D341Med (cell line): Measurements from ENCODE around the gene CCDC149.

Experiments used
- DNase-seq: peaks from one replicate; pipeline ENCODE4 v3.0.0; 2012; ENCODE audit warnings: low spot score

CCDC149 gene

DNA sequence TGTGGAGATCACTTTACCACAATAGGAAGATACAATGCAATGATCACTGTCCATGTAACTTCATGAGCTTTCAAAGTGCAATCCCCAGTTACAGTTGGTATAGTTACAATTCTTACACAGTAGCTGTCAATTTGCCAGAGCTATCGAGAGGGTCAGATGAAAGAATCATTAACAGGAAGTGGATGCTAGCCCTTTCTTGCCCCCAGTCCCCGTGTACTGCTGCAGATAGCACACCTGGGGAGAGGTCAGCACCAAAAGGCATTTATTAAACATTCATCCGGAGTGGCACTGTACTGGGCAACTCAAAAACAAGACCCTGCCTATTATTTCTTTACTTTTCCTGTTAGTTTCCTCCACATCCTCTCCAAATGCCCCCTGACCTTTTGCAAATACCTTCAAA is 69.7 kb downstream of the CCDC149 start:
- no peak for DNase-seq

DNA sequence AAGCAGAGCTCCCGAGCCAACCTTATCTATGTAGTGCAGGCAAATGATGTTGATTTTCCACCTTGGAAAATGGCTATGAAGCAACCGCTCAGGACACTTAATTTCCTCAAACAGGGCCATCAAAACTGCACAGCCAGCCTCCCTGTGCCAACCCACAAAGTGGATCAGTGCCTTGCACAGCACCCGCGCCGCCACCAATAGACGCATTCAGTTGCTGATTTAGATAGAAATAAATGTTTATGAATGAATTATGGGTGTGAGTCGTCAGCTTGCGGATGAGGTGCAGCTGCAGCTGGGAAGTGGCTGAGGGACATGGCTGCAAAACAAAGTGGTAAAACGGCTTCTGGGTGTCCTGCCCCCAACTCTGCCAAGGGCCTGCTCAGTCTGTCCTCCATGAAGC is 70.5 kb downstream of the CCDC149 start:
- DNase-seq, result no peak

DNA sequence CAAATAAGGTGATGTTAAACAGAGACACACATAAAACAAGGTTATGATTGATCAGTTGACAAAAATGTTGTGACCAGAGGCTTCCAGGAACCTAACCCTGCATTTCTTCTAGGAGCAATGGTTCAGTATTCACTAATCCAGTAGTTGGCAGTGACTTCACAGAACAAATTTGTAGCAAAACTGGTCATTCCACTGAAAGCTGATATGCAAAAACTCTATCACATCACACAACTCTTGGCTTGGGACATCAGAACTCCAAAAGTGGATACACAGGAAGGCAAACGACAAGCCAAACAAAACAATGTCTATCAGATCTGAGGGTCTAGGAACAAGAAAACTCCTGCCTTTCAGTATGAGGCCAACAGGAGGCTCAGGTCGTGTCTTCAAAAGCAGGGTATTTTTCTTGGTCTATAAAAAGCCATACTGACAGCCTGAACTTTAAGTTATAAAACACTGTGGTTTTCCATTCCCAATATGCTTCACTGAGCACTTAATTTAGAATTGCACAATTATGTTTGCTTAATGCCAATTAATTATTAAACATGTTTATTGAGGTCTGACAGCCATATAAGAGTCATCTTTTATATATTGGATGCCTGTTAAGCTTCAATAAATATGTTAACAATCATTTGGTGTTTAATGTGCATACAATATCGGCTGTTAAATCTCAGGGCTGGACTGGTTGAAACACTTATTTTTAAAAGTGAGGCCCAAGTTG is 71.9 kb downstream of the CCDC149 start:
- DNase-seq, result no peak

- no peak for DNase-seq
Observed at GRCh38 chr4:24840362-24840761, 72.5 kb downstream of the CCDC149 start.

- DNase-seq, result no peak
Observed at GRCh38 chr4:24837781-24838180, 75.1 kb downstream of the CCDC149 start.

GRCh38 chr4:24837336-24837735 is 75.5 kb downstream of the CCDC149 start:
- DNase-seq, result no peak

DNA sequence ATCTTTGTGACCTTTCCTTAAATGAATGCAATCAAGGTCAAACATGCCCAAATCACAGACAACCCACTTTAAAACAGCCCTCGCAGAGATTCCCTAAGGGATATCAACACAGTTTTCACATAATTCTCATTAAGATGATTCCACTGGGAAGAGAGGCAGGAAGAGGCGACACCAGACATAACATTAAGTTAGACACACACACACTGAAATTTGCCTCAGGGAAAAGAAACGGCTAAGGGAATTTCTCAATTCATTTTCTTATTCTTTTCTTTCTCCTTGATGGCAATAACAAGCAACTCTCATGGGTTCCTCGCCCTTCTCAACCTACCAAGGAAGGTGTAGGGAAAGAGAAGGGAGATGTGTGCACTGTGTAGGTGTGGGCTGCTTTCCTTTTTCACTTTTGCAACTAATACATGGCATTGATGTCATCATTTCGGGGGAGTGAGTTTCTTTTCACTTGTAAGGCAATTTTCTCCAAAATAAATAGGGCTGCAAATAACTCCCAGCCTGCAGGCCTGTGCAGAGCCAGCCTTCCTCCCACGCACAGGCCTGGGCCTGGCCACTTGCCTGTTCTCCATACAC is 76.1 kb downstream of the CCDC149 start:
- DNase-seq, result no peak

DNA sequence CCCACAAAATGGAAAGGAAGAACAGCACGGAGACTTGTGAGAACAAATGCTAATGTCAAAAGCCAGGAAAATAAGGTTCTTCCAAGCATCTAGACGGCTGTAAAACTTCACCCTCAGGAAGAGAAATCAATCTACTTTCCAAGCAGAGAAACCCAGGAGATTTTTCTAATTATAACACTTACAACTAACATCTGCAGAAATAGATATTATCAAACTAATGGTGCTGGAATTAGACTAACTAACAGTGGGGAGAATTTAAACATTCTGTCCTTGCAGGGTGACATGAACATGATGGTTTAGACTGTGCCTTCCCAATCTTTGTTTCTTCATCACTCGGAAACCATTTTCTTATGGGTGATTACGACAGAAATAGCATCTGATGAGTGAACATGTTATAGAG is 77.1 kb downstream of the CCDC149 start:
- no peak for DNase-seq

- DNase-seq, result no peak
Observed at GRCh38 chr4:24831637-24832036, 81.2 kb downstream of the CCDC149 start.

DNA sequence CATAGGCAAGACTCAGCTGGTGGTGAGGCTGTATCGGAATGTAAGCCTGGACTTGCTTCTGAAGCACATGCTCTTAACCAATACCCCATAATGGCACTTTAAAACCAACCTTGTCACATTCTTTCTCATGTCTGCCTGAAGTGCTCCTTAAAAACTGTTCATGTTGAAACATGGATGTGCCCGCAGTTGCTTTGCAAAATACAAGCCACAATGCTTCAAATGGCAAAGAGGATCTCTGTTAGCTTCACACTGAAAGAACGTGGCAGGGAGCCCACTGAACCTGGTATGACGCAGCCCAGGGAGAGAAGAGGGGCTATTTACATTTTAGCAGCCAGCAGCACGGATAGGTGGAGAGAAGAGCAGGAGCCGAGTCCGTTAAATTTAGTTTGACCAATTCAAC is 88.1 kb downstream of the CCDC149 start:
- no peak for DNase-seq

GRCh38 chr4:24820541-24820940 is 92.3 kb downstream of the CCDC149 start:
- DNase-seq, result no peak

DNA sequence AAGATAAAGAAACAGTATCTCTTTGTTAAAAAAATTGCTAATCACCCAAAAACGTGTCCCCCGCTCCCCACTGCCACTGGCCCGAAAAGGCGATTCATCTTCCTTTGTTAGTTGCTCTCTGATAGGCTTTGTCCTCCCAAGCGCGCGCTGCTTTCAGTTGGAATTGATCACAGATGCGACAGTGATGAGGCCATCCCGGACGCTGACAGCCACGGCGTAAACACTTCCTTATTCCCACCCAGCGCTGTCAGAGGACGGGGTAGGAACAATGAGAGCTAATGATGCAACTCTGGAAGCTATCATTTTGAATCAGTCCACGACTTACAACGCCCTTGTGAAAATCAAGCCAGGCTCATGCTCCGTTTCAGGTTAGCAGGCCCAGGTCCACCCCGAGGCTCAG is 96.0 kb downstream of the CCDC149 start:
- DNase-seq, result no peak

GRCh38 chr4:24813732-24814131 is 99.1 kb downstream of the CCDC149 start:
- DNase-seq, result no peak

DNA sequence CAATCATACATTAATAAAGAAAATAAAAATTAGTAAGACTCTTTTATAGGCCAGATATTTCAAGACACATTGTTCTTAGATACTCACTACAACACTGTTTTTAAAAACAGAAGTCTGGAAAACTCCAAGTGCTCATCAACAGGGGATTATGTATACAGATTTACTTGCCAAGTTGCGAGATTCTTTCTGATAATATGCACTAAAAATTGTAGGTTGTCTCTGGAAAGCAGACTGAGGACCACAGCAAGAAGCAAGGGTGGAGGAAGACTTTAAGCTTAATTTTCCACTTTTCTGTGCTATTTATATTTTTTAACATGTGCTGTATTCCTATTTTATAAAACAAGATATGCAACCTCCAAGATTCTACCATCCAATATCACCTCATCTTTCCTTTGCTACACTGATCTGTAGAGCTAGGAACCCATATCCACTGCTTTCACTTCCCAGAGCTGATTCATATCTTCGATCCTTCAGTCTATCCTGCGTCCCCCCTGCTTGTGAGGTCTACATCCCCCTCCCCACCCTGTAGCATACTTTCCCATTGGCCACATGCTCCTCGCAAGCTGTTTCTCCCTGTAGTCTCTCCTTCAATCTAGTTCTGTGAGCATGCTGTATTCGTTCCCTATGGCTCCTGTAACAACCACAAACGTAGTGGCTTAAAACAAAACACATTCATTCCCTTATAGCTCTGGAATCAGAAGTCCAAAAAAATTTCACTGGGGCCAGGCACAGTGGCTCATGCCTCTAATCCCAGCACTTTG is 101.8 kb downstream of the CCDC149 start:
- DNase-seq, result no peak

DNA sequence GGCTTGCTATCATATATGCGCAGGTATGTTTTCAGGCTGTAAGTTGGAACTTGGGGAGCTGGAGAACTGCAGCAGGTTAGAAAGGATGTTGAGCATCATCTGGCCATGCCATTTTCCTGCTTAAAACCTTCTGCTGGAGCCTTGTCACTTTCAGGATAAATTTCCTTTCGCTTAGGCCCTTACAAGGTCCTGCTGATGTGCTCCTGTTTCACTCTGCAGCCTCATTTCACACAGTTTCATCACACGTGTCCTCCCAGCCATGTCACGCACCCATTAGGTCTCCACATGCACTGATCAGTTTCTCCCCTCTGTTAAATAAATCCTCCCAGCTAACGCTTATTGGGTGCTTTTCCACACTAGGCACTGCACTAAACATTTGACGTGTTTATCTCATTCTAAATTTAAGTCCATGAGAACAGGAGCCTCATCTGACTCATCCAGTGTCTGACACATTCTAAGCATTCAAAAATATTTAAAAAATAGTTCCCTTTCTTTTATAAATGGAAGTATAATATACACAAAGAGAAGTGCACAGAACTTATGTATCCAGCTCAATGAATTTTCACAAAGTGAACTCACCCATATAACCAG is 102.9 kb downstream of the CCDC149 start:
- no peak for DNase-seq

DNA sequence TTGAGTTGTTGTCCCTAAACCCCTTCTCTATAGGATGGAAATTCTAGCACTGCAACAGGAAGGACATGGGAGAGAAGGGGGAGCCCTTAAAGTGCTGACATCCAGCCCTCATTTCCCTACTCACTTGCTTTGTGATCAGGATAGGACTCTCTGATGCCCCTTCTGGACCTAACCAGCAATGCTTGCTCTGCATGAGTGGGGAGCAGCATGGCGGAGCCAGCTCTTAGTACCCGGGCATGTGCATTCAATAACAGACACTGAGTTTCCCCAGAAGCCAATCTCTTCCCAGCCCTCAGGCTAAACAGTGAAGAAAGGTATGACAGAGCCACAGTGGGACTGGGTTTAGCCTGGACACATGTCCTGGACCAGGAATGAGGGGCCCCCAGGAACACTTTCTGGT is 103.5 kb downstream of the CCDC149 start:
- no peak for DNase-seq

DNA sequence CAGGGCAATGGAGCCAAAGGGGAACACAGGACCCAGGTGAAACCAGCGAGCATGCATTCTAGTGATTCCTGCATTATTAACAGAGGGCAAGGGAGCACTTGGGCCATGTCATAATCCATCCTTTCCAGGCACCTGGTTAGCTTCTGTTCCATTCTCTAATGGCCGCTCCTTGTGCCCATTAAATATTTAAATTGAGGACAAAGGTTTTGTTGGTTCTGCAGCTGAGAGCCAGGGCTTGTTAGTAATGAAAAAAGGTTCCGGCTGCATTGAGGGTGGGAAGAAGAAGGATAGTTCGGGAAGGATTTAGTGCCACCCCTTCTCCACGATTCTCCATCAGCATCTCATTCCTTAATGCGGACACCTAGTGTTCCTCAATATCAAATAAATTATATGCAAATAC is 103.9 kb downstream of the CCDC149 start:
- no peak for DNase-seq

GRCh38 chr4:24808261-24808660 is 104.6 kb downstream of the CCDC149 start:
- DNase-seq, result no peak

GRCh38 chr4:24807611-24808010 is 105.2 kb downstream of the CCDC149 start:
- no peak for DNase-seq

DNA sequence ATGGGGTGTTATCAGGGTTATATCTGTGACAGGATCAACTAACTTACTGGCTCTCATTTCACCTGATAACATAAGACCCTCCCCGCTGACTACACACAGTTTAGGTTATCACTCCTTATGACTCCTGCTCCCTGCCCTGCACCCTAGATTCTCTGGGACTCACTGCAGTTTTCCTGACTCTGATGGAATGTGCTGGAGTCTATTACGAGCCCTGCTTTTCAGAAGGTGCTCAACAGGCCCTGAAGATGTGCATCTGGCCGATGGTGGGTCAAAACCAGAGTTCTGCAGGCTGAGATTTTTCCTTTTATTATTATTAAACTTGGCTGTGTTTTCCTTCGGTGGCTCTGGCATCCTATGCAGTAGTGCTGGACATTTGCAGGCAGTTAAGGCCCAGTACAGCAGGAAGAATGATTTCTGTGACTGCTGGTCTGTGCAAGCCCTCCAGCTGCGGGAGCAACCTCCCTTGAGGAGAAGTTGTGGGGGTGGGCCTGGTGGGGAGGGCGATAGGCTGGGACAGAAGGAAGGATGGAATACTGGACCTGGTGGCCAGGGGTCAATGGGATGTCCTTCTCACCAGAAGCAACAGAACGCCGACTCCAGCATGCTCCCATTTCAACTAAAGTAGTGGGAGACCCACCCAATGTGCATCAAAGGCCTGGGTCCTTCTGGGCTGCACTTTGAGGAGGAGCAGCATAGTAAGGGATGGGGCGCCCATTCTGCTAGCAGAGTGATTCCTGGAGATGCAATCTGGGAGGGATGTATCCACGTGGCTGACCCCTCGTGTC is 106.4 kb downstream of the CCDC149 start:
- no peak for DNase-seq

GRCh38 chr4:24805566-24805965 is 107.3 kb downstream of the CCDC149 start:
- no peak for DNase-seq

GRCh38 chr4:24805067-24805466 is 107.8 kb downstream of the CCDC149 start:
- DNase-seq, result no peak
